HFFc6 (cell line): ENCODE data around the gene INPP4B. TPM values are rescaled to one million over a fixed set of nuclear protein-coding genes. Genes with fewer than 3 reads are reported as not detected.
A peak's percentile ranks its signal among the peaks of the same experiment; 100 is the strongest.

Source experiments
- DNase-seq: peaks from one replicate; pipeline ENCODE4 v3.0.0-alpha.2; 2018
- H3K27ac Mint-ChIP-seq: 2 replicates; pipeline ENCODE4 v1.8.0; 2020; ENCODE audit warnings: mild to moderate bottlenecking, mixed read lengths
- H3K27me3 Mint-ChIP-seq: 2 replicates; pipeline ENCODE4 v1.8.0; 2021; ENCODE audit warnings: mild to moderate bottlenecking, moderate library complexity, mixed read lengths; ENCODE audit not compliant: insufficient read depth
- H3K36me3 Mint-ChIP-seq: 2 replicates; pipeline ENCODE4 v1.8.0; 2021; ENCODE audit warnings: low read depth, mixed read lengths
- H3K4me1 Mint-ChIP-seq: 2 replicates; pipeline ENCODE4 v1.8.0; 2020; ENCODE audit warnings: low read depth, mixed read lengths
- H3K4me3 Mint-ChIP-seq: 2 replicates; pipeline ENCODE4 v1.8.0; 2020; ENCODE audit warnings: mild to moderate bottlenecking, moderate library complexity, mixed read lengths
- H3K9me3 Mint-ChIP-seq: 2 replicates; pipeline ENCODE4 v1.8.0; 2020; ENCODE audit warnings: mild to moderate bottlenecking, mixed read lengths
- total RNA-seq, 6 experiments: library from RNA; stranded (reverse); fragmentation: NEBNext Ultra II Directional; extraction: Animal tissue kit (Norgen Biotek cat#: 25700); gene quantifications; 2 replicates in 1 of 6; 3 replicates in 5 of 6; pipeline ENCODE4 v1.2.3, GENCODE V29; 2021
- TF ChIP-seq, protein P1 (sequence below): fragments of 200-600 bp; sonication (generic); IDR thresholded peaks from 2 replicates; pipeline ENCODE4 v1.5.0; 2021; ENCODE audit warnings: antibody characterized with exemption, mild to moderate bottlenecking

The INPP4B gene
- total RNA-seq, 6 experiments from 2014 or later = 36.1 to 48.9 (median 40.1) TPM

GRCh38 chr4:142041788-142042187 lies 804.3 kb downstream of the INPP4B start:
- H3K27me3 Mint-ChIP-seq = no peaks in the 10 kb centered on the region; the same call in 1 of the 2 replicates
- no peak overlapping the region for H3K27ac Mint-ChIP-seq
- H3K4me3 Mint-ChIP-seq = no peak overlapping the region
- H3K4me1 Mint-ChIP-seq = peaks cover 78% of the 10 kb centered on the region
- TF ChIP-seq, protein P1, sequence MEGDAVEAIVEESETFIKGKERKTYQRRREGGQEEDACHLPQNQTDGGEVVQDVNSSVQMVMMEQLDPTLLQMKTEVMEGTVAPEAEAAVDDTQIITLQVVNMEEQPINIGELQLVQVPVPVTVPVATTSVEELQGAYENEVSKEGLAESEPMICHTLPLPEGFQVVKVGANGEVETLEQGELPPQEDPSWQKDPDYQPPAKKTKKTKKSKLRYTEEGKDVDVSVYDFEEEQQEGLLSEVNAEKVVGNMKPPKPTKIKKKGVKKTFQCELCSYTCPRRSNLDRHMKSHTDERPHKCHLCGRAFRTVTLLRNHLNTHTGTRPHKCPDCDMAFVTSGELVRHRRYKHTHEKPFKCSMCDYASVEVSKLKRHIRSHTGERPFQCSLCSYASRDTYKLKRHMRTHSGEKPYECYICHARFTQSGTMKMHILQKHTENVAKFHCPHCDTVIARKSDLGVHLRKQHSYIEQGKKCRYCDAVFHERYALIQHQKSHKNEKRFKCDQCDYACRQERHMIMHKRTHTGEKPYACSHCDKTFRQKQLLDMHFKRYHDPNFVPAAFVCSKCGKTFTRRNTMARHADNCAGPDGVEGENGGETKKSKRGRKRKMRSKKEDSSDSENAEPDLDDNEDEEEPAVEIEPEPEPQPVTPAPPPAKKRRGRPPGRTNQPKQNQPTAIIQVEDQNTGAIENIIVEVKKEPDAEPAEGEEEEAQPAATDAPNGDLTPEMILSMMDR = no peak
- H3K9me3 Mint-ChIP-seq = no peaks in the 10 kb centered on the region
- no peak for DNase-seq
- H3K36me3 Mint-ChIP-seq = peaks cover 8% of the 10 kb centered on the region

GRCh38 chr4:142040043-142040442 lies 806.1 kb downstream of the INPP4B start:
- DNase-seq = no peak
- H3K27ac Mint-ChIP-seq = no peak overlapping the region
- TF ChIP-seq, protein P1 = no peak
- H3K36me3 Mint-ChIP-seq = peaks cover 3% of the 10 kb centered on the region
- H3K9me3 Mint-ChIP-seq = no peaks in the 10 kb centered on the region
- peaks cover 82% of the 10 kb centered on the region for H3K4me1 Mint-ChIP-seq
- no peaks in the 10 kb centered on the region; the same call in 1 of the 2 replicates for H3K27me3 Mint-ChIP-seq
- no peak overlapping the region for H3K4me3 Mint-ChIP-seq

DNA sequence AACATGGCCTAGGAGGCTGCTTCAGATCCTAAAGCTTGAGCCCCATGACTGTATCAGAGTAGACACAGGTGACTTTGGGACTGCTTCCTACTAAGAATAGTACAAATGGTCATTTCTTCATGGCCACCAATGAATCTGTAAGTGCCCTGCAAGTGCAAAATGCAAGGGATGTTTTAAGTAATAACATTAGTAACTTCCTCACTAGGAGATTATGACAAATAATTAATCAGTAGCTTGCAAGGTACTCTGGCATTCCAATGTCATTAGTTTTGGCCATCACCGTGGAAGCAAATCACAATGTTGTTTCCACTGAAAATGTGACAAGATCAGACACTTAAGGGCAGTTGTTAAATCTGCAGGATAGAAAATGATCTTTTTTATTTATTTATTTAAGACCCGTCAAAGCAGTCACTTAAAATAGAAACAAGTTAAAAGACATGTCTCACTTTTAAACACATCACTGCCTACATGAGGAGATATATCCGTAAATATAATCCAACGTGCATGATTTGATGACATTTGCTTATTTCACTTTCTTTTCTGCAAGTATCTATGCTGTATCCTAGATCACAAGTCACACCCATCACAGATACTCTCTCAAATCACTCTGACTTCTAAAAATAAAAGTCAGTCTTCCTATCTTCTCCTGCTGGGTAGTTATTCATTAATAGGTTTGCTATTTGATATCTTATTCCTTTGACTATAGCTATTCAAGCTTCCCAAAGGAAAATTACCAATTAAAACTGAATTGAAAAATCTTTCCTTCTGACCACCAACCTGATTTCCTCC lies 809.1 kb downstream of the INPP4B start:
- H3K27ac Mint-ChIP-seq = peak overlapping the region; percentile 57
- peak; percentile 51 for DNase-seq
- H3K4me1 Mint-ChIP-seq = peaks cover 64% of the 10 kb centered on the region
- H3K4me3 Mint-ChIP-seq = peak overlapping the region; percentile 62
- H3K27me3 Mint-ChIP-seq = no peaks in the 10 kb centered on the region; the same call in none of the 2 replicates
- peaks cover 13% of the 10 kb centered on the region for H3K36me3 Mint-ChIP-seq
- TF ChIP-seq, protein P1 = no peak
- no peaks in the 10 kb centered on the region for H3K9me3 Mint-ChIP-seq

- peak overlapping the region; percentile 17; the same call in 1 of the 2 replicates for H3K27ac Mint-ChIP-seq
- H3K9me3 Mint-ChIP-seq = no peaks in the 10 kb centered on the region
- H3K4me3 Mint-ChIP-seq = no peak overlapping the region
- H3K27me3 Mint-ChIP-seq = no peaks in the 10 kb centered on the region; the same call in none of the 2 replicates
- H3K4me1 Mint-ChIP-seq = peaks cover 56% of the 10 kb centered on the region
- peaks cover 13% of the 10 kb centered on the region for H3K36me3 Mint-ChIP-seq
- TF ChIP-seq, protein P1 = no peak
- DNase-seq = no peak
Observed at GRCh38 chr4:142035566-142035965, 810.5 kb downstream of the INPP4B start.

- H3K4me1 Mint-ChIP-seq = peaks cover 48% of the 10 kb centered on the region
- no peak for DNase-seq
- TF ChIP-seq, protein P1 = no peak
- no peaks in the 10 kb centered on the region for H3K9me3 Mint-ChIP-seq
- no peaks in the 10 kb centered on the region; the same call in 1 of the 2 replicates for H3K27me3 Mint-ChIP-seq
- peak overlapping the region; percentile 29; the same call in 1 of the 2 replicates for H3K27ac Mint-ChIP-seq
- H3K4me3 Mint-ChIP-seq = no peak overlapping the region
- H3K36me3 Mint-ChIP-seq = peaks cover 16% of the 10 kb centered on the region
Observed at GRCh38 chr4:142034101-142034500, 812.0 kb downstream of the INPP4B start.
